DND-41 (cell line): ENCODE measurements around the gene LACTB.

Experiments used
- EZH2 ChIP-seq: IDR thresholded peaks from 3 replicates; pipeline ENCODE4 v1.6.1; 2012; ENCODE audit warnings: borderline replicate concordance, low read depth, mild to moderate bottlenecking, moderate library complexity, low read length, inconsistent platforms; ENCODE audit not compliant: severe bottlenecking
- TF ChIP-seq, protein P1 (sequence below): IDR thresholded peaks from 2 replicates; pipeline ENCODE4 v1.5.1; 2012; ENCODE audit warnings: borderline replicate concordance, low read length, moderate library complexity, mild to moderate bottlenecking; ENCODE audit not compliant: poor library complexity, severe bottlenecking; ENCODE audit errors: extremely low read depth

DNA sequence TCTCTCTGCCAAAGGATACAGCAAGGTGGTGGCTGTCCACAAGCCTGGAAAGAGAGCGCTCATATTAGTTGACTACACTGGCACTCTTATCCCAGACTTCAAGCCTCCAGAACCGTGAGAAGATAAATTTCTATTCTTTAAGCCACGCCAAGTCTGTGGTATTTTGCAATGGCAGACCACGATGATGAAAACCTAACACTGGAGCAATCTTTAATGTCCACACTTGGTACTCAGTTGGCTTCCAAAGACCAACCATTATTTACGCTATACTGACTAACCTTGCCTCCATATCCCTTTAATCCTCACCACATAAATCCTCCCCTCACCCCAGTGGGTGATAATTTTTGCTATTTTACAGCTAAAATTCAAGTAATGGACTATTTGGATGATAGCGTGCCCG, 16.9 kb upstream of the LACTB start:
- TF ChIP-seq, protein P1, sequence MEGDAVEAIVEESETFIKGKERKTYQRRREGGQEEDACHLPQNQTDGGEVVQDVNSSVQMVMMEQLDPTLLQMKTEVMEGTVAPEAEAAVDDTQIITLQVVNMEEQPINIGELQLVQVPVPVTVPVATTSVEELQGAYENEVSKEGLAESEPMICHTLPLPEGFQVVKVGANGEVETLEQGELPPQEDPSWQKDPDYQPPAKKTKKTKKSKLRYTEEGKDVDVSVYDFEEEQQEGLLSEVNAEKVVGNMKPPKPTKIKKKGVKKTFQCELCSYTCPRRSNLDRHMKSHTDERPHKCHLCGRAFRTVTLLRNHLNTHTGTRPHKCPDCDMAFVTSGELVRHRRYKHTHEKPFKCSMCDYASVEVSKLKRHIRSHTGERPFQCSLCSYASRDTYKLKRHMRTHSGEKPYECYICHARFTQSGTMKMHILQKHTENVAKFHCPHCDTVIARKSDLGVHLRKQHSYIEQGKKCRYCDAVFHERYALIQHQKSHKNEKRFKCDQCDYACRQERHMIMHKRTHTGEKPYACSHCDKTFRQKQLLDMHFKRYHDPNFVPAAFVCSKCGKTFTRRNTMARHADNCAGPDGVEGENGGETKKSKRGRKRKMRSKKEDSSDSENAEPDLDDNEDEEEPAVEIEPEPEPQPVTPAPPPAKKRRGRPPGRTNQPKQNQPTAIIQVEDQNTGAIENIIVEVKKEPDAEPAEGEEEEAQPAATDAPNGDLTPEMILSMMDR = no peak
- TF ChIP-seq EZH2 = no peak
